IMR-90 (cell line): ENCODE data around the gene H3-3A. TPM values are rescaled to one million over a fixed set of nuclear protein-coding genes. Genes with fewer than 3 reads are reported as not detected.

Source experiments
- ATAC-seq: fragments of 200-7000 bp; cut with Tn5 transposase; 2 replicates; pipeline ENCODE4 v1.9.1; 2020; ENCODE audit warnings: low read depth, mild to moderate bottlenecking, moderate library complexity
- BruUV-seq: library from RNA; stranded (reverse); fragments of 400-500 nt; replicated peaks from 2 replicates; lab custom pipeline; 2021; lab: Mats Ljungman, UMichigan
- CTCF ChIA-PET: fragments of 300-600 bp; formaldehyde crosslinking; extraction: SDS; loops from one replicate; lab custom pipeline; 2021; ENCODE audit warnings: antibody characterized with exemption; lab: Yijun Ruan, JAX
- POLR2A ChIA-PET: fragments of 300-600 bp; sonication (Branson Sonifier 250); formaldehyde crosslinking; loops from one replicate; lab custom pipeline; 2022; ENCODE audit warnings: antibody characterized with exemption; ENCODE audit not compliant: unreplicated experiment; lab: Charles Lee
- DNase-seq: peaks from one replicate; pipeline ENCODE4 v3.0.0; 2013
- H2AFZ ChIP-seq: replicated peaks from 2 replicates; pipeline ENCODE3; 2013; ENCODE audit warnings: low read length, mild to moderate bottlenecking; ENCODE audit not compliant: poor library complexity
- H2AK5ac ChIP-seq: 2 replicates; pipeline ENCODE4 v1.6.1; 2013; ENCODE audit warnings: low read depth, low read length, inconsistent platforms
- H2AK9ac ChIP-seq: replicated peaks from 2 replicates; pipeline ENCODE3; 2013; ENCODE audit warnings: mild to moderate bottlenecking, low read depth, low read length, moderate library complexity; ENCODE audit not compliant: poor library complexity
- H2BK120ac ChIP-seq: 2 replicates; pipeline ENCODE4 v1.6.1; 2013; ENCODE audit warnings: low read depth, low read length, inconsistent platforms
- H2BK15ac ChIP-seq: 3 replicates; pipeline ENCODE4 v1.6.1; 2013; ENCODE audit warnings: low read depth, low read length, inconsistent platforms
- H2BK20ac ChIP-seq: 2 replicates; pipeline ENCODE4 v1.6.1; 2013; ENCODE audit warnings: low read depth, mild to moderate bottlenecking, inconsistent platforms, low read length, moderate library complexity
- H2BK5ac ChIP-seq: 2 replicates; pipeline ENCODE4 v1.6.1; 2013; ENCODE audit warnings: mild to moderate bottlenecking, low read depth, low read length, inconsistent platforms; ENCODE audit not compliant: poor library complexity, severe bottlenecking
- H3K14ac ChIP-seq: replicated peaks from 2 replicates; pipeline ENCODE4 v1.6.1; 2013; ENCODE audit warnings: low read depth, low read length, inconsistent platforms
- H3K18ac ChIP-seq: 2 replicates; pipeline ENCODE4 v1.6.1; 2013; ENCODE audit warnings: low read depth, low read length, control low read depth
- H3K23ac ChIP-seq: 2 replicates; pipeline ENCODE4 v1.6.1; 2013; ENCODE audit warnings: low read depth, low read length, inconsistent platforms
- H3K27ac ChIP-seq: 2 replicates; pipeline ENCODE4 v1.5.1; 2013; ENCODE audit warnings: mild to moderate bottlenecking, control low read depth, low read length; ENCODE audit not compliant: insufficient read depth
- H3K27me3 ChIP-seq: 2 replicates; pipeline ENCODE4 v1.6.1; 2013; ENCODE audit warnings: low read length; ENCODE audit not compliant: control insufficient read depth, insufficient read depth
- H3K36me3 ChIP-seq: 2 replicates; pipeline ENCODE4 v1.6.1; 2013; ENCODE audit warnings: low read length, mixed read lengths; ENCODE audit not compliant: control insufficient read depth, insufficient read depth
- H3K4ac ChIP-seq: 2 replicates; pipeline ENCODE4 v1.6.1; 2013; ENCODE audit warnings: low read depth, low read length, inconsistent platforms
- H3K4me1 ChIP-seq: 2 replicates; pipeline ENCODE4 v1.6.1; 2013; ENCODE audit warnings: low read length, mixed read lengths; ENCODE audit not compliant: control insufficient read depth, insufficient read depth
- H3K4me2 ChIP-seq: 2 replicates; pipeline ENCODE4 v1.6.1; 2013; ENCODE audit warnings: low read depth, mild to moderate bottlenecking, control low read depth, low read length, moderate library complexity
- H3K4me3 ChIP-seq: 2 replicates; pipeline ENCODE4 v1.5.1; 2013; ENCODE audit warnings: low read depth, mild to moderate bottlenecking, control low read depth, low read length, moderate library complexity; ENCODE audit not compliant: insufficient read depth
- H3K56ac ChIP-seq: 2 replicates; pipeline ENCODE4 v1.6.1; 2013; ENCODE audit warnings: low read length, inconsistent platforms; ENCODE audit not compliant: insufficient read depth; ENCODE audit errors: extremely low read depth
- H3K79me1 ChIP-seq, 2 experiments: 2 replicates each; pipeline ENCODE4 v1.6.1; 2013; ENCODE audit warnings: low read length in 2 of 2, inconsistent platforms in 1 of 2, low read depth in 1 of 2
- H3K9ac ChIP-seq: 2 replicates; pipeline ENCODE4 v1.6.1; 2013; ENCODE audit warnings: low read depth, low read length, control low read depth
- H3K9me1 ChIP-seq: 2 replicates; pipeline ENCODE4 v1.6.1; 2013; ENCODE audit warnings: low read length, inconsistent platforms; ENCODE audit not compliant: insufficient read depth
- H3K9me3 ChIP-seq: 2 replicates; pipeline ENCODE4 v1.6.1; 2013; ENCODE audit warnings: low read length; ENCODE audit not compliant: control insufficient read depth, insufficient read depth
- H4K20me1 ChIP-seq: 2 replicates; pipeline ENCODE4 v1.6.1; 2013; ENCODE audit warnings: low read length, inconsistent platforms; ENCODE audit not compliant: insufficient read depth
- H4K5ac ChIP-seq: 2 replicates; pipeline ENCODE4 v1.6.1; 2013; ENCODE audit warnings: mild to moderate bottlenecking, low read depth, low read length, control low read depth
- H4K8ac ChIP-seq, 2 experiments: 2 replicates each; pipeline ENCODE4 v1.6.1; 2013; ENCODE audit warnings: low read depth in 2 of 2, low read length in 2 of 2, control low read depth in 1 of 2, inconsistent platforms in 1 of 2
- H4K91ac ChIP-seq: 2 replicates; pipeline ENCODE4 v1.6.1; 2013; ENCODE audit warnings: low read depth, low read length, inconsistent platforms; ENCODE audit not compliant: insufficient read depth
- BHLHE40 ChIP-seq: fragments of 150-350 bp; IDR thresholded peaks from 2 replicates; pipeline ENCODE4 v1.6.1; 2016; ENCODE audit warnings: mild to moderate bottlenecking, low read depth, low read length
- CEBPB ChIP-seq: IDR thresholded peaks from 2 replicates; pipeline ENCODE4 v1.6.1; 2012; ENCODE audit warnings: low read depth, low read length, improper control_type of control experiment
- CHD1 ChIP-seq: IDR thresholded peaks from 2 replicates; pipeline ENCODE4 v1.6.1; 2012; ENCODE audit warnings: low read depth, low read length, improper control_type of control experiment
- CTCF ChIP-seq: conservative IDR thresholded peaks from 2 replicates; pipeline ENCODE4 v1.5.1; 2012; ENCODE audit warnings: mild to moderate bottlenecking, low read depth, low read length, improper control_type of control experiment
- ELK1 ChIP-seq: fragments of 150-350 bp; IDR thresholded peaks from 2 replicates; pipeline ENCODE4 v1.6.1; 2016; ENCODE audit warnings: low read depth, mild to moderate bottlenecking, low read length, moderate library complexity, borderline replicate concordance
- FOS ChIP-seq: fragments of 150-350 bp; IDR thresholded peaks from 2 replicates; pipeline ENCODE4 v1.6.1; 2016; ENCODE audit warnings: low read depth, low read length
- MAFK ChIP-seq: IDR thresholded peaks from 2 replicates; pipeline ENCODE4 v1.6.1; 2012; ENCODE audit warnings: low read depth, low read length, improper control_type of control experiment
- MAZ ChIP-seq: IDR thresholded peaks from 2 replicates; pipeline ENCODE4 v1.6.1; 2012; ENCODE audit warnings: low read depth, mild to moderate bottlenecking, low read length, improper control_type of control experiment, moderate library complexity, borderline replicate concordance
- MXI1 ChIP-seq: IDR thresholded peaks from 2 replicates; pipeline ENCODE4 v1.6.1; 2012; ENCODE audit warnings: low read depth, mild to moderate bottlenecking, low read length, moderate library complexity, borderline replicate concordance
- NFE2L2 ChIP-seq: fragments of 150-350 bp; IDR thresholded peaks from 2 replicates; pipeline ENCODE4 v1.6.1; 2016; ENCODE audit warnings: low read depth, mild to moderate bottlenecking, low read length
- POLR2A ChIP-seq: IDR thresholded peaks from 2 replicates; pipeline ENCODE4 v1.6.1; 2012; ENCODE audit warnings: mild to moderate bottlenecking, low read depth, low read length
- RAD21 ChIP-seq: IDR thresholded peaks from 2 replicates; pipeline ENCODE4 v1.6.1; 2012; ENCODE audit warnings: low read length, improper control_type of control experiment
- RCOR1 ChIP-seq: IDR thresholded peaks from 2 replicates; pipeline ENCODE4 v1.6.1; 2012; ENCODE audit warnings: mild to moderate bottlenecking, low read length, improper control_type of control experiment; ENCODE audit not compliant: insufficient replicate concordance
- RFX5 ChIP-seq: IDR thresholded peaks from 2 replicates; pipeline ENCODE4 v1.8.0; 2012; ENCODE audit warnings: low read depth, mild to moderate bottlenecking, low read length, moderate library complexity
- USF2 ChIP-seq: fragments of 150-350 bp; IDR thresholded peaks from 2 replicates; pipeline ENCODE4 v1.6.1; 2017; ENCODE audit warnings: mild to moderate bottlenecking, antibody characterized with exemption, low read length, low read depth
- WGBS, 2 experiments: methylation state at CpG; one replicate each; pipeline versions ENCODE4 v1.1.5 to v1.1.7; 2013; ENCODE audit warnings: missing lambda C conversion rate in 2 of 2; ENCODE audit not compliant: insufficient read length in 1 of 2; ENCODE audit errors: extremely low coverage in 2 of 2; 5-methylcytosine and 5-hydroxymethylcytosine counted together
- dilution Hi-C: fragments of 300-500 bp; cut with HindIII; formaldehyde crosslinking; loops from one replicate; pipeline ENCODE4 v1.14.3; 2018; ENCODE audit warnings: low sequenced_read_pairs; ENCODE audit not compliant: unreplicated experiment
- in situ Hi-C: fragments of 300-500 bp; cut with MboI; formaldehyde crosslinking; loops from 3 replicates; pipeline ENCODE4 v1.14.3; 2019; ENCODE audit warnings: low sequenced_read_pairs, inconsistent platforms, mixed read lengths
- intact Hi-C: fragments of 100-400 bp; cut with micrococcal nuclease; formaldehyde crosslinking; loops from 2 replicates; pipeline ENCODE4 v1.10.0; 2022
- polyA plus RNA-seq, 3 experiments: library from polyadenylated mRNA; depleted of rRNA; stranded (reverse); fragments of >200 nt; gene quantifications; 2 replicates each; pipeline ENCODE4 v1.2.3, GENCODE V29; 2012; ENCODE audit warnings: low replicate concordance in 1 of 3
- total RNA-seq: library from RNA; depleted of rRNA; stranded (reverse); fragments of >200 nt; gene quantifications from 2 replicates; pipeline ENCODE4 v1.2.3, GENCODE V29; 2012

The H3-3A gene
- total and polyA plus RNA-seq, 2 of the 4 experiments (the other 2 are of a cell fraction): 188 to 256 TPM

- Histone ChIP-seq H3K14ac (no peak overlapping the region), H3K79me1 (no peaks in the 10 kb centered on the region), H3K4me3 (no peak overlapping the region), H2BK15ac (no peak overlapping the region), H3K4me2 (no peak overlapping the region), H3K4me1 (peaks cover 2% of the 10 kb centered on the region; the same call in 1 of the 2 replicates), H3K4ac (no peak overlapping the region), H2BK120ac (no peak overlapping the region), H3K56ac (no peak overlapping the region), H3K18ac (no peak overlapping the region), H2AK9ac (no peak overlapping the region), H2AFZ (no peak overlapping the region), H2BK20ac (no peak overlapping the region), H4K5ac (no peak overlapping the region), H4K20me1 (no peaks in the 10 kb centered on the region), H4K91ac (no peak overlapping the region), H3K27ac (no peak overlapping the region), H3K9me1 (no peaks in the 10 kb centered on the region), H3K23ac (no peak overlapping the region), H2AK5ac (no peak overlapping the region), H3K9me3 (no peaks in the 10 kb centered on the region), H3K36me3 (no peaks in the 10 kb centered on the region), H4K8ac (no peak overlapping the region), H3K27me3 (peaks cover 3% of the 10 kb centered on the region; the same call in 1 of the 2 replicates), H3K9ac (no peak overlapping the region), H2BK5ac (no peak overlapping the region)
- in situ Hi-C loops: no loop called here
- no peak for DNase-seq
- CTCF ChIA-PET: interaction anchor here (0.7 to 1.2 kb wide), 2 partner anchors 54 to 56 kb away, joined by 4 to 6 read pairs; no protein-coding TSS in a partner anchor
- BruUV-seq: no TSS peak
- intact Hi-C loops: no loop called here
- no peak for TF ChIP-seq BHLHE40
- no peak for TF ChIP-seq CEBPB
- no peak for TF ChIP-seq POLR2A
- no peak for TF ChIP-seq MAZ
- no peak for TF ChIP-seq NFE2L2
- TF ChIP-seq MXI1: no peak
- TF ChIP-seq RCOR1: no peak
- no peak for TF ChIP-seq ELK1
- TF ChIP-seq CHD1: no peak
- TF ChIP-seq RFX5: no peak
- no peak for TF ChIP-seq MAFK
- no peak for TF ChIP-seq RAD21
- TF ChIP-seq FOS: no peak
- TF ChIP-seq CTCF: no peak
- no peak for TF ChIP-seq USF2
- dilution Hi-C loops: no loop called here
- POLR2A ChIA-PET: no interaction called here
- 90% methylated on average over 2 of the region's 6 CpGs; no CpG with 5 or more reads in 1 of the 2 experiments for WGBS, 2 experiments
- no peak for ATAC-seq
Observed at GRCh38 chr1:226119169-226119568, 56.7 kb downstream of the H3-3A start.
